Measurements from ENCODE around the gene COL4A3.

DNA sequence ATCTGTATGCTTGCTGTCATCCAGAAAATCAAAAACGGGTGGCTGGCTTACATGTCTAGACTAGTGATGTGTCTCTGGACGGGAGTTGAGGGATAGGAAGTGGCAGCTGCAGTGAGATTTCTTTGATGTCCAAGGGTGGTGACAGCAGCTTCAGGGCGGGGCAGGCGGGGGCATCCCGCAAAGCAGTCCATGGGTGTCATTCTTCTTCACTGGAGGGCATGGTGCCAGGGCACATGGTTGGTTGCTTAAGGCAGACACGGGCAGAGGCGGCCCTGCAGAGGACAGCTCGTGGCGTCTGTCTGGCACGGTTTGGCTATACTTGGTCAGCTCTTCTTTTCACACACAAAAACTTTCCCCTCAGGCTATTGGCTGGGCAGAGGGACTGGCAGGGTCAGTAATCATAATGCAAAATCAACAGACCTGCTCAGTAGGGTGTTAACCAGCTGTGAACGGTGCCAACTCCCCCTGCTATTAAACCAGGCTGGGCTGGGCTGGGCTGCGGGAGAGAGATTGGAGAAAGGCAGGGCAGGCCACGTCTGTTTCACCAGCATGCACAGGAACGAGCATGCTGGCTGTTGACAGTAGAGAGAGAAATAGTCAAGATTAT, 63.7 kb downstream of the COL4A3 start:
- no peak for TF ChIP-seq POLR2A (IDR thresholded peaks at IDR 0.05)
- TF ChIP-seq, protein P1, sequence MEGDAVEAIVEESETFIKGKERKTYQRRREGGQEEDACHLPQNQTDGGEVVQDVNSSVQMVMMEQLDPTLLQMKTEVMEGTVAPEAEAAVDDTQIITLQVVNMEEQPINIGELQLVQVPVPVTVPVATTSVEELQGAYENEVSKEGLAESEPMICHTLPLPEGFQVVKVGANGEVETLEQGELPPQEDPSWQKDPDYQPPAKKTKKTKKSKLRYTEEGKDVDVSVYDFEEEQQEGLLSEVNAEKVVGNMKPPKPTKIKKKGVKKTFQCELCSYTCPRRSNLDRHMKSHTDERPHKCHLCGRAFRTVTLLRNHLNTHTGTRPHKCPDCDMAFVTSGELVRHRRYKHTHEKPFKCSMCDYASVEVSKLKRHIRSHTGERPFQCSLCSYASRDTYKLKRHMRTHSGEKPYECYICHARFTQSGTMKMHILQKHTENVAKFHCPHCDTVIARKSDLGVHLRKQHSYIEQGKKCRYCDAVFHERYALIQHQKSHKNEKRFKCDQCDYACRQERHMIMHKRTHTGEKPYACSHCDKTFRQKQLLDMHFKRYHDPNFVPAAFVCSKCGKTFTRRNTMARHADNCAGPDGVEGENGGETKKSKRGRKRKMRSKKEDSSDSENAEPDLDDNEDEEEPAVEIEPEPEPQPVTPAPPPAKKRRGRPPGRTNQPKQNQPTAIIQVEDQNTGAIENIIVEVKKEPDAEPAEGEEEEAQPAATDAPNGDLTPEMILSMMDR (IDR thresholded peaks at IDR 0.05): no peak

Data from Peyer's patch (tissue), 4 donors.